Stomach (tissue), 4 donors: ENCODE measurements around the gene SDK2.

Experiments
- POLR2A ChIP-seq, 4 donors: fragments of 450-650 bp; IDR thresholded peaks; one replicate each; pipeline ENCODE4 v1.6.1; 2016; ENCODE audit warnings: antibody characterized with exemption in 4 of 4, control low read depth in 2 of 4, mild to moderate bottlenecking in 1 of 4, moderate library complexity in 1 of 4
- TF ChIP-seq, protein P1 (sequence below), 7 experiments: fragments of 450-650 bp in 4 of 7; fragments of 200-600 bp in 3 of 7; sonication (generic) in 3 of 7; IDR thresholded peaks; one replicate each; pipeline ENCODE4 v1.5.1; 2016 to 2019; ENCODE audit warnings: antibody characterized with exemption in 7 of 7, control low read depth in 2 of 7, mild to moderate bottlenecking in 1 of 7

DNA sequence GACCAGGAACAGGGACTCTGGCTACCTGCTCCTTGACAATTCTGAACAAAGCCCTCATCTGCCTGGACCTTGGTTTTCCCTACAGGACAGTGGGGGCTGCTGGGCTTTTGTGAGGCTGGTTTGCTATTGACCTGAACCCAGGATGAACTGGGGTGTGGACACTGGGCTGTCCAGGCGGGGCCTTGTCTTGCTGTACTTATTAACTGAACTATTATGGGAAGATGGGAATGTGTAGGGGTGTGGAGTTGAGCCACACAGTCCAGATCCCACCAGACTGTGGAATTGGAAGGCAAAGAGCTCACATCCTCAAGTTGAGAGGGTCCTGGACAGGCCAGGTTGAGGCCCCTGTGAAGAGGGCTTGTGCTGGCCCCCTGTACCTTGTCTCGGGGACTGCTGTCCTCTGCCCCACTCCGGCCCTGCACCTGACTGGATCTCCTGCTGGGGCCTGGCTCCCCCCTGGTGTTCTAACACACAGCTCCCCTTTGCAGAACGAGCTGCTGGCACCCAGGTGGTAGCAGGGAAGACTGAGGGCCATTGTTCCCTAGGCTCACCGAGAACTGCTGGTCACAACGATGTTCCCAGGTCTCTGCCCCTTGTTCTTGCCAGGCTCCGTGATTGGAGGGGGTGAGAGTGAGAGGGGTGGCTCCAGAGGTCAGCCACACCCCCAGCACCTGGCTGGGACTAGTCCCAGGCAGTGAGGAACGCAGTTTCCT lies 280.6 kb downstream of the SDK2 start:
- no peak for TF ChIP-seq POLR2A (IDR thresholded peaks at IDR 0.05)
- TF ChIP-seq, protein P1, sequence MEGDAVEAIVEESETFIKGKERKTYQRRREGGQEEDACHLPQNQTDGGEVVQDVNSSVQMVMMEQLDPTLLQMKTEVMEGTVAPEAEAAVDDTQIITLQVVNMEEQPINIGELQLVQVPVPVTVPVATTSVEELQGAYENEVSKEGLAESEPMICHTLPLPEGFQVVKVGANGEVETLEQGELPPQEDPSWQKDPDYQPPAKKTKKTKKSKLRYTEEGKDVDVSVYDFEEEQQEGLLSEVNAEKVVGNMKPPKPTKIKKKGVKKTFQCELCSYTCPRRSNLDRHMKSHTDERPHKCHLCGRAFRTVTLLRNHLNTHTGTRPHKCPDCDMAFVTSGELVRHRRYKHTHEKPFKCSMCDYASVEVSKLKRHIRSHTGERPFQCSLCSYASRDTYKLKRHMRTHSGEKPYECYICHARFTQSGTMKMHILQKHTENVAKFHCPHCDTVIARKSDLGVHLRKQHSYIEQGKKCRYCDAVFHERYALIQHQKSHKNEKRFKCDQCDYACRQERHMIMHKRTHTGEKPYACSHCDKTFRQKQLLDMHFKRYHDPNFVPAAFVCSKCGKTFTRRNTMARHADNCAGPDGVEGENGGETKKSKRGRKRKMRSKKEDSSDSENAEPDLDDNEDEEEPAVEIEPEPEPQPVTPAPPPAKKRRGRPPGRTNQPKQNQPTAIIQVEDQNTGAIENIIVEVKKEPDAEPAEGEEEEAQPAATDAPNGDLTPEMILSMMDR (IDR thresholded peaks at IDR 0.05), result no peak
